Measurements from ENCODE around the gene CKS1B.

CKS1B gene

GRCh38 chr1:154996966-154997701, 22.7 kb downstream of the CKS1B start:
- Histone ChIP-seq H3K27ac (peak overlapping the region; percentile 29; the same call in 1 of the 2 replicates), H3K4me1 (ENCODE audit: low read depth, poor library complexity, severe bottlenecking) (peaks cover 66% of the 10 kb centered on the region), H3K4me3 (IDR thresholded peaks at IDR 0.05; ENCODE audit: insufficient read depth, low read depth, low read length) (no peak overlapping the region), H3K4me2 (peak overlapping the region; percentile 55; the same call in 1 of the 2 replicates), H3K9ac (no peak overlapping the region), H4K20me1 (ENCODE audit: insufficient read depth) (no peaks in the 10 kb centered on the region), H2AFZ (ENCODE audit: low read depth) (no peak overlapping the region), H3K27me3 (ENCODE audit: insufficient read depth, low read depth) (no peaks in the 10 kb centered on the region), H3K36me3 (ENCODE audit: insufficient read depth) (no peaks in the 10 kb centered on the region), H3K79me2 (ENCODE audit: insufficient read depth, low read depth) (no peaks in the 10 kb centered on the region)
- TF ChIP-seq, protein P1, sequence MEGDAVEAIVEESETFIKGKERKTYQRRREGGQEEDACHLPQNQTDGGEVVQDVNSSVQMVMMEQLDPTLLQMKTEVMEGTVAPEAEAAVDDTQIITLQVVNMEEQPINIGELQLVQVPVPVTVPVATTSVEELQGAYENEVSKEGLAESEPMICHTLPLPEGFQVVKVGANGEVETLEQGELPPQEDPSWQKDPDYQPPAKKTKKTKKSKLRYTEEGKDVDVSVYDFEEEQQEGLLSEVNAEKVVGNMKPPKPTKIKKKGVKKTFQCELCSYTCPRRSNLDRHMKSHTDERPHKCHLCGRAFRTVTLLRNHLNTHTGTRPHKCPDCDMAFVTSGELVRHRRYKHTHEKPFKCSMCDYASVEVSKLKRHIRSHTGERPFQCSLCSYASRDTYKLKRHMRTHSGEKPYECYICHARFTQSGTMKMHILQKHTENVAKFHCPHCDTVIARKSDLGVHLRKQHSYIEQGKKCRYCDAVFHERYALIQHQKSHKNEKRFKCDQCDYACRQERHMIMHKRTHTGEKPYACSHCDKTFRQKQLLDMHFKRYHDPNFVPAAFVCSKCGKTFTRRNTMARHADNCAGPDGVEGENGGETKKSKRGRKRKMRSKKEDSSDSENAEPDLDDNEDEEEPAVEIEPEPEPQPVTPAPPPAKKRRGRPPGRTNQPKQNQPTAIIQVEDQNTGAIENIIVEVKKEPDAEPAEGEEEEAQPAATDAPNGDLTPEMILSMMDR (conservative IDR thresholded peaks at IDR 0.05; ENCODE audit: low read depth, low read length): no peak

DNA sequence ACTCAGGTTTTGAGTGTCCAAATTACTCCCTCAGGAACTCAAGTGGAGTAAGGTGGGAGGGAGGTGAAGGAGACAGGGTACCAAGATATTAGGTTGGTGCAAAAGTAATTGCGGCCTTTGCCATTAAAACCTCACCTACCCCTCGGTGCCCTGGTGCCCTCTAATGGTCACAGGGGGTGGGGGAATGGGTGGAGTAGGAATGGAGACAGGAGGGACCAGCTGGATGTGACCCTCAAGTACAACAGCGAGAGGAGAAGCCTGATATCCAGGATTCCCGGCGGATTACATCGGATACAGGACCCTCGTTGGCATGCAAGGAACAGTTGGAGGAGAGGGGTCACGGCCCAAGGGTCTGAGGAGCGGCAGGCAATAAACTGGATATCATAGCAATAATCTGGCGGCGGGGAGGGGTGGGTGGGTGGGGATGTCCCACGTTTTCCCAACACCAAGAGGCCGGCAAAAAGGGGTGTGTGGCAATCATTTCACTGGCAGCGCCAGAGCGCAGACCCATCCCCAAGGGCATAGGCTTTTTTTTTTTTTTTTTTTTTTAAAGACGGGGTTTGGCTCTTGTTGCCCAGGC, 23.8 kb downstream of the CKS1B start:
- TF ChIP-seq, protein P1 (conservative IDR thresholded peaks at IDR 0.05; ENCODE audit: low read depth, low read length): peak; percentile 46
- Histone ChIP-seq H3K4me2 (peak overlapping the region; percentile 77), H3K27ac (peak overlapping the region; percentile 91), H4K20me1 (ENCODE audit: insufficient read depth) (no peaks in the 10 kb centered on the region), H3K79me2 (ENCODE audit: insufficient read depth, low read depth) (peaks cover 7% of the 10 kb centered on the region), H3K9ac (peak overlapping the region; percentile 81; the same call in 1 of the 2 replicates), H2AFZ (ENCODE audit: low read depth) (peak overlapping the region; percentile 27; the same call in 1 of the 2 replicates), H3K4me1 (ENCODE audit: low read depth, poor library complexity, severe bottlenecking) (peaks cover 56% of the 10 kb centered on the region), H3K4me3 (IDR thresholded peaks at IDR 0.05; ENCODE audit: insufficient read depth, low read depth, low read length) (no peak overlapping the region), H3K36me3 (ENCODE audit: insufficient read depth) (no peaks in the 10 kb centered on the region), H3K27me3 (ENCODE audit: insufficient read depth, low read depth) (no peaks in the 10 kb centered on the region)

GRCh38 chr1:154998818-154999570, 24.5 kb downstream of the CKS1B start:
- peaks cover 14% of the 10 kb centered on the region for H3K79me2 ChIP-seq (ENCODE audit: insufficient read depth, low read depth)
- no peaks in the 10 kb centered on the region for H4K20me1 ChIP-seq (ENCODE audit: insufficient read depth)
- no peaks in the 10 kb centered on the region for H3K27me3 ChIP-seq (ENCODE audit: insufficient read depth, low read depth)
- peaks cover 50% of the 10 kb centered on the region for H3K4me1 ChIP-seq (ENCODE audit: low read depth, poor library complexity, severe bottlenecking)
- peak overlapping the region; percentile 81 for H3K4me3 ChIP-seq (IDR thresholded peaks at IDR 0.05; ENCODE audit: insufficient read depth, low read depth, low read length)
- H3K9ac ChIP-seq: peak overlapping the region; percentile 81
- peak overlapping the region; percentile 91 for H3K27ac ChIP-seq
- TF ChIP-seq, protein P1 (conservative IDR thresholded peaks at IDR 0.05; ENCODE audit: low read depth, low read length): peak; percentile 100
- H3K4me2 ChIP-seq: peak overlapping the region; percentile 77
- H2AFZ ChIP-seq (ENCODE audit: low read depth): peak overlapping the region; percentile 27
- no peaks in the 10 kb centered on the region for H3K36me3 ChIP-seq (ENCODE audit: insufficient read depth)

DNA sequence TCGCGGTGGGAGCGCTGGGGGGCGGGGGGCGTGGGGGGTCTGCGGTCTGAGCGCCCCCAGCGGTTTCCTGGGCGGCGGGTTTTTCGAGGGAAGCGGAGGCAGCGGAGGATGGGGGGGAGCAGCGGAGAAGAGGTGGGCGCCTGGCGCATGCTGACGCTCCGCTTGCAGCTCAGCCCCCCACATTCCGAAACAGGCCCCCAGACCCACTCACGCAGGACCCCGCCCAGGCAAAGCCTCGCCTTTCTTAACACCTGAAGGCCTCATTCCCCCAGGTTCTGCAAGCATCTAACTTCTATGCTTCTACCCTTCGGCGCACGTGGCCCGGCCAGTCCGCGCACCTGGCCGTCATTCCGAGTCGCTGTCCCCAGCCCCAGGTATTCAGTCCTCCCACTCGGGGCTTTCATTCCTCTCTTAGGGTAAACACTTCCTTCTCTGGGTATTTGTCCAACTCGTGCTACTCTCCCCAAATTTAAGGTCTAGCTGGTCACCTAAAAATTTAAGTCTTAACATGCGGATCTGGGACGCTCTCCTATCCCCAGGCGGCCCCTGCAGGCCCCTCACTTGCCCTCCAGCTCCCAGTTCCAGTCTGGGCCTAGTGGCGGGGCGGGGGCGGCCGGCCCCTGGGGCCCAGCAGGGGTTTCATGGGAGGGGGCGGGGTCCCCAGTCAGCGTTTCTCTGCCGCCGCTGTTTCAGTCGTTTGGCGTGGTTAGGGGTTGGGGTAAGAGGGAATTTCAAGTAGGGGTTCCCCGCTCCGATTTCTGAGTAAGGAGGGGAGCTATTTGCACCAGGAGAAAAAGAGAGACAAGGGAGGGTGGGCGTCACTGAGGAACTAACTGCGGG, 25.3 kb downstream of the CKS1B start:
- Histone ChIP-seq H3K27ac (peak overlapping the region; percentile 91), H2AFZ (ENCODE audit: low read depth) (peak overlapping the region; percentile 27), H3K4me3 (IDR thresholded peaks at IDR 0.05; ENCODE audit: insufficient read depth, low read depth, low read length) (peak overlapping the region; percentile 81), H3K4me2 (peak overlapping the region; percentile 77), H3K4me1 (ENCODE audit: low read depth, poor library complexity, severe bottlenecking) (peaks cover 50% of the 10 kb centered on the region), H3K36me3 (ENCODE audit: insufficient read depth) (no peaks in the 10 kb centered on the region), H3K9ac (peak overlapping the region; percentile 81), H3K27me3 (ENCODE audit: insufficient read depth, low read depth) (no peaks in the 10 kb centered on the region), H4K20me1 (ENCODE audit: insufficient read depth) (no peaks in the 10 kb centered on the region), H3K79me2 (ENCODE audit: insufficient read depth, low read depth) (peaks cover 22% of the 10 kb centered on the region)
- TF ChIP-seq, protein P1 (conservative IDR thresholded peaks at IDR 0.05; ENCODE audit: low read depth, low read length): no peak

Measured in KMS-11 (cell line).